Fibroblast of lung (primary cell): ENCODE data around the gene CHEK2. TPM values are rescaled to one million over a fixed set of nuclear protein-coding genes. Genes with fewer than 3 reads are reported as not detected.

Source experiments
- DNase-seq, 2 donors: peaks; one replicate each; pipeline versions ENCODE4 v3.0.0 to v3.0.0-alpha.2; 2010; ENCODE audit warnings: low read depth in 2 of 2
- H2AFZ ChIP-seq: 2 replicates; pipeline ENCODE4 v1.5.1; 2012; ENCODE audit warnings: low read length, control low read depth, inconsistent platforms
- H3K27ac ChIP-seq: 2 replicates; pipeline ENCODE4 v1.5.1; 2011; ENCODE audit warnings: low read length, control low read depth; ENCODE audit not compliant: insufficient read depth
- H3K27me3 ChIP-seq: 2 replicates; pipeline ENCODE4 v1.5.1; 2011; ENCODE audit warnings: mild to moderate bottlenecking, low read length; ENCODE audit not compliant: control insufficient read depth, insufficient read depth
- H3K36me3 ChIP-seq: 2 replicates; pipeline ENCODE4 v1.5.1; 2011; ENCODE audit warnings: low read length; ENCODE audit not compliant: control insufficient read depth, insufficient read depth
- H3K4me1 ChIP-seq: 2 replicates; pipeline ENCODE4 v1.5.1; 2011; ENCODE audit warnings: low read length; ENCODE audit not compliant: control insufficient read depth, insufficient read depth; ENCODE audit errors: extremely low read depth
- H3K4me2 ChIP-seq: 2 replicates; pipeline ENCODE4 v1.5.1; 2011; ENCODE audit warnings: low read length, control low read depth; ENCODE audit not compliant: insufficient read depth; ENCODE audit errors: extremely low read depth
- H3K4me3 ChIP-seq, 4 experiments: fragments of 200-600 bp in 1 of 4; sonication (generic) in 1 of 4; replicated peaks in 1 of 4; 2 replicates each; pipeline ENCODE4 v1.5.1; 2011 to 2016; ENCODE audit warnings: low read length in 4 of 4, low read depth in 3 of 4, mild to moderate bottlenecking in 3 of 4, control low read depth in 2 of 4, inconsistent platforms in 1 of 4, mixed read lengths in 1 of 4; ENCODE audit not compliant: insufficient read depth in 1 of 4; ENCODE audit errors: control extremely low read depth in 1 of 4
- H3K79me2 ChIP-seq: 2 replicates; pipeline ENCODE4 v1.5.1; 2012; ENCODE audit warnings: mild to moderate bottlenecking, low read length, inconsistent platforms; ENCODE audit not compliant: control insufficient read depth, insufficient read depth
- H3K9ac ChIP-seq: 2 replicates; pipeline ENCODE4 v1.5.1; 2011; ENCODE audit warnings: mild to moderate bottlenecking, low read length, control low read depth; ENCODE audit not compliant: insufficient read depth
- H3K9me3 ChIP-seq: 2 replicates; pipeline ENCODE4 v1.5.1; 2012; ENCODE audit warnings: low read depth, low read length; ENCODE audit not compliant: control insufficient read depth, insufficient read depth
- H4K20me1 ChIP-seq: 2 replicates; pipeline ENCODE4 v1.5.1; 2011; ENCODE audit warnings: low read length; ENCODE audit not compliant: control insufficient read depth, insufficient read depth; ENCODE audit errors: extremely low read depth
- CTCF ChIP-seq, 2 donors: IDR thresholded peaks in 1 of 2; conservative IDR thresholded peaks in 1 of 2; 1 replicate in 1 of 2; 2 replicates in 1 of 2; pipeline ENCODE4 v1.5.1; 2011 to 2012; ENCODE audit warnings: low read length in 2 of 2, control low read depth in 1 of 2, inconsistent platforms in 1 of 2, low read depth in 1 of 2, mild to moderate bottlenecking in 1 of 2
- EZH2 ChIP-seq: IDR thresholded peaks from 2 replicates; pipeline ENCODE4 v1.5.1; 2012; ENCODE audit warnings: low read length, control low read depth, mild to moderate bottlenecking; ENCODE audit errors: missing control alignments
- polyA plus RNA-seq, 2 donors: library from polyadenylated mRNA; depleted of rRNA in 1 of 2; stranded (reverse) in 1 of 2; unstranded in 1 of 2; fragments of >200 nt; gene quantifications; 2 replicates each; pipeline ENCODE4 v1.2.1, GENCODE V29; 2011 to 2012; ENCODE audit warnings: missing spikeins in 1 of 2
- total RNA-seq: library from RNA; depleted of rRNA; stranded (reverse); fragments of >200 nt; gene quantifications from 2 replicates; pipeline ENCODE4 v1.2.1, GENCODE V29; 2014

Gene CHEK2
- total and polyA plus RNA-seq, 2 donors (not counting 1 experiment from before 2014, with no cell fraction given): 14.5 to 17.4 TPM

GRCh38 chr22:28730179-28730578 is 11.4 kb downstream of the CHEK2 start:
- Histone ChIP-seq H3K27ac (no peak overlapping the region), H3K4me3 (no peak overlapping the region), H3K36me3 (no peaks in the 10 kb centered on the region), H3K4me2 (no peak overlapping the region), H3K9me3 (no peaks in the 10 kb centered on the region), H3K4me1 (no peaks in the 10 kb centered on the region), H4K20me1 (no peaks in the 10 kb centered on the region), H3K9ac (no peak overlapping the region), H3K79me2 (no peaks in the 10 kb centered on the region), H3K27me3 (no peaks in the 10 kb centered on the region), H2AFZ (no peak overlapping the region)
- TF ChIP-seq CTCF (conservative IDR thresholded peaks at IDR 0.05 in 1 of 2, IDR thresholded peaks at IDR 0.05 in 1 of 2; ENCODE audit: low read depth in 1 of 2, low read length in 2 of 2) (no peak), EZH2 (no peak)
- DNase-seq: no peak

GRCh38 chr22:28728621-28729313 is 12.9 kb downstream of the CHEK2 start:
- no peak for TF ChIP-seq CTCF (conservative IDR thresholded peaks at IDR 0.05 in 1 of 2, IDR thresholded peaks at IDR 0.05 in 1 of 2; ENCODE audit: low read depth in 1 of 2, low read length in 2 of 2)
- TF ChIP-seq EZH2: no peak
- H3K27ac ChIP-seq: no peak overlapping the region
- no peak overlapping the region for H2AFZ ChIP-seq
- no peak overlapping the region for H3K4me3 ChIP-seq
- H3K79me2 ChIP-seq: no peaks in the 10 kb centered on the region
- H3K4me2 ChIP-seq: no peak overlapping the region
- H3K36me3 ChIP-seq: no peaks in the 10 kb centered on the region
- no peaks in the 10 kb centered on the region for H4K20me1 ChIP-seq
- no peaks in the 10 kb centered on the region for H3K27me3 ChIP-seq
- DNase-seq: no peak
- H3K9ac ChIP-seq: no peak overlapping the region
- no peaks in the 10 kb centered on the region for H3K9me3 ChIP-seq
- H3K4me1 ChIP-seq: no peaks in the 10 kb centered on the region

GRCh38 chr22:28728002-28728401 is 13.6 kb downstream of the CHEK2 start:
- TF ChIP-seq EZH2 (no peak), CTCF (conservative IDR thresholded peaks at IDR 0.05 in 1 of 2, IDR thresholded peaks at IDR 0.05 in 1 of 2; ENCODE audit: low read depth in 1 of 2, low read length in 2 of 2) (no peak)
- no peak overlapping the region for H2AFZ ChIP-seq
- H3K4me1 ChIP-seq: no peaks in the 10 kb centered on the region
- no peaks in the 10 kb centered on the region for H3K36me3 ChIP-seq
- no peak overlapping the region for H3K4me2 ChIP-seq
- no peak for DNase-seq
- H3K9me3 ChIP-seq: no peaks in the 10 kb centered on the region
- no peaks in the 10 kb centered on the region for H4K20me1 ChIP-seq
- no peaks in the 10 kb centered on the region for H3K27me3 ChIP-seq
- H3K9ac ChIP-seq: no peak overlapping the region
- H3K79me2 ChIP-seq: no peaks in the 10 kb centered on the region
- no peak overlapping the region for H3K27ac ChIP-seq
- no peak overlapping the region for H3K4me3 ChIP-seq
